Sigmoid colon (tissue), 7 donors: ENCODE results near the gene CDKAL1. TPM values are rescaled to one million over a fixed set of nuclear protein-coding genes. Genes with fewer than 3 reads are reported as not detected.
"Not testable (repeated sequence)": the region's sequence is repeated elsewhere in the genome, so short reads cannot be mapped to it uniquely, and the experiment has no call there.

Source experiments
- DNase-seq: peaks from one replicate; pipeline ENCODE4 v3.0.0-alpha.2; 2019
- H3K27ac ChIP-seq, 4 donors: fragments of 200-600 bp; sonication (generic); one replicate each; pipeline ENCODE4 v1.5.1; 2016 to 2019; ENCODE audit warnings: mild to moderate bottlenecking in 1 of 4
- H3K27me3 ChIP-seq, 3 donors: fragments of 200-600 bp; sonication (generic); one replicate each; pipeline ENCODE4 v1.5.1; 2019; ENCODE audit warnings: mild to moderate bottlenecking in 1 of 3
- H3K36me3 ChIP-seq, 4 donors: fragments of 200-600 bp; sonication (generic); one replicate each; pipeline ENCODE4 v1.5.1; 2016 to 2019
- H3K4me1 ChIP-seq, 4 donors: fragments of 200-600 bp; sonication (generic); one replicate each; pipeline ENCODE4 v1.5.1; 2017 to 2019
- H3K4me3 ChIP-seq, 4 donors: fragments of 200-600 bp; sonication (generic); one replicate each; pipeline ENCODE4 v1.5.1; 2017 to 2019; ENCODE audit warnings: mild to moderate bottlenecking in 2 of 4, moderate library complexity in 1 of 4
- H3K9me3 ChIP-seq, 4 donors: fragments of 200-600 bp in 3 of 4; sonication (generic) in 3 of 4; one replicate each; pipeline versions ENCODE4 v1.5.1 to v1.6.1; 2013 to 2019
- CTCF ChIP-seq, 4 experiments: fragments of 450-650 bp in 3 of 4; fragments of 200-600 bp in 1 of 4; IDR thresholded peaks; one replicate each; pipeline ENCODE4 v1.5.1; 2016 to 2019; ENCODE audit warnings: antibody characterized with exemption in 4 of 4, mild to moderate bottlenecking in 3 of 4, moderate library complexity in 2 of 4
- EP300 ChIP-seq, 4 donors: sonication (generic); formaldehyde crosslinking; IDR thresholded peaks; one replicate each; pipeline ENCODE4 v1.6.1; 2017; ENCODE audit warnings: antibody characterized with exemption in 4 of 4
- POLR2A ChIP-seq, 2 donors: fragments of 450-650 bp; IDR thresholded peaks; one replicate each; pipeline ENCODE4 v1.6.1; 2016; ENCODE audit warnings: antibody characterized with exemption in 2 of 2, mild to moderate bottlenecking in 2 of 2, moderate library complexity in 2 of 2
- POLR2AphosphoS5 ChIP-seq, 4 donors: sonication (generic); formaldehyde crosslinking; IDR thresholded peaks; one replicate each; pipeline ENCODE4 v1.6.1; 2017; ENCODE audit warnings: antibody characterized with exemption in 4 of 4
- whole genome bisulfite sequencing, 2 donors: extraction: QIAGEN DNeasy Blood & Tissue Kit; methylation state at CpG; one replicate each; pipeline ENCODE4 v1.1.7; 2013; 5-methylcytosine and 5-hydroxymethylcytosine counted together
- intact Hi-C: fragments of 100-400 bp; cut with DNase I; formaldehyde crosslinking; loops from one replicate; pipeline ENCODE4 v1.15.1; 2023
- polyA plus RNA-seq, 3 donors: library from polyadenylated mRNA; stranded (reverse); fragments of 200-250 nt; gene quantifications; one replicate each; pipeline ENCODE4 v1.2.3, GENCODE V29; 2013
- total RNA-seq, 4 donors: library from RNA; depleted of rRNA; stranded (reverse); fragments of >200 nt; gene quantifications; one replicate each; pipeline ENCODE4 v1.1.0, GENCODE V29; 2016
- donor health status: healthy with polysubstance abuse.
- donor health status: Bipolar disorder and iron deficiency.
- donor health status: healthy.

Gene CDKAL1
- total and polyA plus RNA-seq, 7 donors = 2.8 to 14.7 (median 11.4) TPM

GRCh38 chr6:20817806-20818320 lies 283.6 kb downstream of the CDKAL1 start:
- Histone ChIP-seq H3K27me3 (no peaks in the 10 kb centered on the region), H3K36me3 (no peaks in the 10 kb centered on the region), H3K9me3 (peaks cover 0 to 5% (median 0%) of the 10 kb centered on the region in 4 donors), H3K27ac (no peak overlapping the region), H3K4me1 (peaks cover 0 to 6% (median 0%) of the 10 kb centered on the region in 4 donors), H3K4me3 (no peak overlapping the region)
- TF ChIP-seq EP300 (IDR thresholded peaks at IDR 0.05) (no peak), CTCF (IDR thresholded peaks at IDR 0.05) (no peak), POLR2A (IDR thresholded peaks at IDR 0.05) (no peak), POLR2AphosphoS5 (IDR thresholded peaks at IDR 0.05) (no peak)
- intact Hi-C loops = no loop called here
- DNase-seq = no peak
- 84 to 89% methylated on average over 2 of the region's 2 CpGs for WGBS, 2 donors

- intact Hi-C loops = no loop called here
- TF ChIP-seq POLR2AphosphoS5 (IDR thresholded peaks at IDR 0.05) (no peak), EP300 (IDR thresholded peaks at IDR 0.05) (no peak), POLR2A (IDR thresholded peaks at IDR 0.05) (no peak), CTCF (IDR thresholded peaks at IDR 0.05) (no peak)
- no peak overlapping the region for H3K4me3 ChIP-seq
- H3K36me3 ChIP-seq = no peaks in the 10 kb centered on the region
- no peak overlapping the region for H3K27ac ChIP-seq
- DNase-seq = no peak
- H3K9me3 ChIP-seq = no peaks in the 10 kb centered on the region
- H3K27me3 ChIP-seq = no peaks in the 10 kb centered on the region
- peaks cover 0 to 6% (median 0%) of the 10 kb centered on the region in 4 donors for H3K4me1 ChIP-seq
- WGBS, 2 donors = 91 to 98% methylated on average over 7 of the region's 7 CpGs
Measured at GRCh38 chr6:20819774-20820400, 285.6 kb downstream of the CDKAL1 start.

DNA sequence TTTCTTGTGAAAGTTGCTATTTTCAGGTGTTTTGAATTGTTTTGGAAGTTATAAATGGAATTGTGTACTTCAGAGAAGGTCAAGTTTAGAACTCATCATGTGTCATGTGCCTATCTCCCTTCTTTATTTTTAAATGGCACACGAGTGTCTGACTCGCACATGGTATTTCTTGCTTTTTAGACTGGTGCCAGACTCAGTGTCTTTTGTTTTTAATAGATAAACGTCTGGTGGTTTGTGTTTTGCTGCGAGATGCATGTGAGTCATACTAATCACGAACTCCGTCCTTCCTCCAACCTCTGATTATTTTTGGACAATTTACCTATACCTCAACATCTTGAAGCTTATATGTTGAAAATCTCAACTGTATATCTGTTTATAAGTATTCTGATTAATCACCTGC lies 292.1 kb downstream of the CDKAL1 start:
- Histone ChIP-seq H3K27me3 (no peaks in the 10 kb centered on the region), H3K36me3 (no peaks in the 10 kb centered on the region), H3K4me1 (no peaks in the 10 kb centered on the region), H3K9me3 (no peaks in the 10 kb centered on the region), H3K4me3 (no peak overlapping the region), H3K27ac (no peak overlapping the region)
- DNase-seq = no peak
- WGBS, 2 donors = 76 to 79% methylated on average over 6 of the region's 6 CpGs
- intact Hi-C loops = no loop called here
- no peak for TF ChIP-seq CTCF (IDR thresholded peaks at IDR 0.05)
- TF ChIP-seq EP300 (IDR thresholded peaks at IDR 0.05) = no peak
- TF ChIP-seq POLR2A (IDR thresholded peaks at IDR 0.05) = no peak
- TF ChIP-seq POLR2AphosphoS5 (IDR thresholded peaks at IDR 0.05) = no peak

GRCh38 chr6:20827798-20828197 lies 293.5 kb downstream of the CDKAL1 start:
- Histone ChIP-seq H3K4me3 (no peak overlapping the region), H3K27me3 (no peaks in the 10 kb centered on the region), H3K27ac (no peak overlapping the region), H3K36me3 (no peaks in the 10 kb centered on the region), H3K4me1 (no peaks in the 10 kb centered on the region), H3K9me3 (no peaks in the 10 kb centered on the region)
- intact Hi-C loops = no loop called here
- no peak for DNase-seq
- no peak for TF ChIP-seq CTCF (IDR thresholded peaks at IDR 0.05)
- no peak for TF ChIP-seq EP300 (IDR thresholded peaks at IDR 0.05)
- no peak for TF ChIP-seq POLR2A (IDR thresholded peaks at IDR 0.05)
- TF ChIP-seq POLR2AphosphoS5 (IDR thresholded peaks at IDR 0.05) = no peak
- WGBS, 2 donors = 68 to 84% methylated on average over 1 of the region's 1 CpG

DNA sequence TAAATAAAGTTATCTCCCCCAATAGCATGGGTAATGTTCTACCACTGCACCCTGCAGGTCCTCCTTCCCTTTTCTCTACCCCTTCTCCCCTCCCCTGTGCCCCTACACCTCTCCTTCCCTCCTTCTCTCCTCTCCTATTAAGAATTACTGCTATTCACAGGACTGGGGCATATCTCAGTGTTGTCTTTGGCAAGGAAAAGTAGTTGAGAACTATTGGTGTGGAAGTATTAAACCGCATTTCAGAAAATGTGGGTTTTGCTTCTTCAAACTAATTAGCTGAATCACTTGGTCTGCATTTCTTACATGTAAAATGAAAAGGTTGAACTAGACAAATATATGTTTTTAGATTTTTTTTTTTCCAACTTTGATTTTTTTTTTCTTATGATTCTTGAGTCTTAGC lies 296.3 kb downstream of the CDKAL1 start:
- no peak for DNase-seq
- Histone ChIP-seq H3K4me1 (no peaks in the 10 kb centered on the region), H3K4me3 (no peak overlapping the region), H3K36me3 (no peaks in the 10 kb centered on the region), H3K27ac (no peak overlapping the region), H3K9me3 (no peaks in the 10 kb centered on the region), H3K27me3 (no peaks in the 10 kb centered on the region)
- TF ChIP-seq POLR2A (IDR thresholded peaks at IDR 0.05) (no peak), POLR2AphosphoS5 (IDR thresholded peaks at IDR 0.05) (no peak), CTCF (IDR thresholded peaks at IDR 0.05) (no peak), EP300 (IDR thresholded peaks at IDR 0.05) (no peak)
- intact Hi-C loops = no loop called here
- WGBS, 2 donors = 98 to 99% methylated on average over 1 of the region's 1 CpG

DNA sequence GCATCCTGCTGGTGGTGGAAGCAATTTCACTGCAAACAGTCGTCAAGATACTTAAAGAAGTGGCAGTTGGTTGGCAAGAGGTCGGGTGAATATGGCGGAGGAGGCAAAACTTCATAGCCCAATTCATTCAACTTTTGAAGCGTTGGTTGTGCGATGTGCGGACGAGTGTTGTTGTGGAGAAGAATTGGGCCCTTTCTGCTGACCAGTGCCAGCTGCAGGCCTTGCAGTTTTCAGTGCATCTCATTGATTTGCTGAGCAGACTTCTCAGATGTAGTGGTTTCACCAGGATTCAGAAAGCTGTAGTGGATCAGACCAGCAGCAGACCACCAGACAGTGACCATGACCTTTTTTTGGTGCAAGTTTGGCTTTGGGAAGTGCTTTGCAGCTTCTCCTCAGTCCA lies 297.0 kb downstream of the CDKAL1 start:
- H3K36me3 ChIP-seq, DNase-seq, H3K4me3 ChIP-seq, H3K9me3 ChIP-seq, H3K27ac ChIP-seq, intact Hi-C loops, H3K4me1 ChIP-seq, H3K27me3 ChIP-seq: not testable (repeated sequence)
- 97% methylated on average over 7 of the region's 7 CpGs for WGBS, 2 donors
